SK-N-SH (cell line): Measurements from ENCODE around the gene BCL7C. TPM values are rescaled to one million over a fixed set of nuclear protein-coding genes. Genes with fewer than 3 reads are reported as not detected.
"Not testable (repeated sequence)": the region's sequence is repeated elsewhere in the genome, so short reads cannot be mapped to it uniquely, and the experiment has no call there.

Source experiments
- CTCF ChIA-PET: fragments of 300-600, 350-600 bp; formaldehyde crosslinking; extraction: SDS; loops from one replicate; lab custom pipeline; 2021; lab: Yijun Ruan, JAX
- POLR2A ChIA-PET: fragments of 350-600 bp; sonication (Branson Sonifier 250); formaldehyde crosslinking; extraction: SDS; loops from one replicate; lab custom pipeline; 2020; ENCODE audit warnings: antibody characterized with exemption, inconsistent platforms; lab: Yijun Ruan, JAX
- DNase-seq: peaks from one replicate; pipeline ENCODE4 v3.0.0; 2012
- H2AFZ ChIP-seq: fragments of 200-600 bp; sonication (generic); 2 replicates; pipeline ENCODE4 v1.8.1; 2016; ENCODE audit warnings: antibody characterized with exemption, mild to moderate bottlenecking, low read depth
- H3F3A ChIP-seq: fragments of 200-600 bp; sonication (generic); replicated peaks from 2 replicates; pipeline ENCODE3; 2016; ENCODE audit warnings: antibody characterized with exemption, mild to moderate bottlenecking; ENCODE audit not compliant: insufficient read depth
- H3K27ac ChIP-seq, 2 experiments: fragments of 200-500 bp in 1 of 2; fragments of 200-600 bp in 1 of 2; sonication (Bioruptor generic) in 1 of 2; sonication (generic), shearing (Covaris generic) in 1 of 2; 2 replicates each; pipeline versions ENCODE4 v1.5.1 to v1.6.1; 2014 to 2016; ENCODE audit warnings: low read depth in 2 of 2, inconsistent platforms in 1 of 2, low read length in 1 of 2, mild to moderate bottlenecking in 1 of 2, mixed read lengths in 1 of 2
- H3K27me3 ChIP-seq: fragments of 200-600 bp; sonication (generic), shearing (Covaris generic); 2 replicates; pipeline ENCODE4 v1.6.1; 2016; ENCODE audit warnings: mixed run types; ENCODE audit not compliant: insufficient read depth
- H3K36me3 ChIP-seq, 2 experiments: fragments of 200-500 bp in 1 of 2; fragments of 200-600 bp in 1 of 2; sonication (Bioruptor generic) in 1 of 2; sonication (generic) in 1 of 2; replicated peaks in 1 of 2; 2 replicates each; pipeline versions ENCODE3 to v1.5.1; 2014 to 2016; ENCODE audit warnings: low read length in 1 of 2, mild to moderate bottlenecking in 1 of 2; ENCODE audit not compliant: insufficient read depth in 2 of 2, control insufficient read depth in 1 of 2
- H3K4me1 ChIP-seq, 2 experiments: fragments of 200-500 bp in 1 of 2; fragments of 200-600 bp in 1 of 2; sonication (Bioruptor generic) in 1 of 2; sonication (generic), shearing (Covaris generic) in 1 of 2; 2 replicates each; pipeline versions ENCODE4 v1.5.1 to v1.6.1; 2014 to 2016; ENCODE audit warnings: low read depth in 1 of 2, low read length in 1 of 2, mixed run types in 1 of 2; ENCODE audit not compliant: insufficient read depth in 2 of 2, control insufficient read depth in 1 of 2
- H3K4me2 ChIP-seq: fragments of 200-600 bp; sonication (generic), shearing (Covaris generic); 2 replicates; pipeline ENCODE4 v1.6.1; 2017; ENCODE audit warnings: mixed run types
- H3K4me3 ChIP-seq, 2 experiments: fragments of 200-500 bp in 1 of 2; fragments of 200-600 bp in 1 of 2; sonication (Bioruptor generic) in 1 of 2; sonication (generic), shearing (Covaris generic) in 1 of 2; 2 replicates each; pipeline versions ENCODE4 v1.5.1 to v1.8.1; 2014 to 2016; ENCODE audit warnings: low read depth in 2 of 2, inconsistent platforms in 1 of 2, low read length in 1 of 2, mild to moderate bottlenecking in 1 of 2, mixed read lengths in 1 of 2, moderate library complexity in 1 of 2
- H3K79me2 ChIP-seq: fragments of 200-600 bp; sonication (generic); 2 replicates; pipeline ENCODE4 v1.8.1; 2017; ENCODE audit warnings: mild to moderate bottlenecking; ENCODE audit not compliant: insufficient read depth
- H3K9ac ChIP-seq: fragments of 200-600 bp; sonication (generic); 2 replicates; pipeline ENCODE4 v1.6.1; 2017; ENCODE audit warnings: mixed run types
- H3K9me2 ChIP-seq: fragments of 200-600 bp; sonication (generic); 2 replicates; pipeline ENCODE4 v1.6.1; 2017; ENCODE audit warnings: mixed run types
- H3K9me3 ChIP-seq: fragments of 200-600 bp; sonication (generic); 2 replicates; pipeline ENCODE4 v1.6.1; 2017; ENCODE audit warnings: mixed run types, mild to moderate bottlenecking, moderate library complexity
- H4K20me1 ChIP-seq: fragments of 200-600 bp; sonication (generic); 2 replicates; pipeline ENCODE4 v1.6.1; 2017; ENCODE audit warnings: mild to moderate bottlenecking, mixed run types; ENCODE audit not compliant: insufficient read depth
- ELF1 ChIP-seq: IDR thresholded peaks from 2 replicates; pipeline ENCODE4 v1.4.0; 2012
- EP300 ChIP-seq, 2 experiments: IDR thresholded peaks; 2 replicates each; pipeline versions ENCODE4 v1.4.0 to v1.6.1; 2012; ENCODE audit warnings: borderline replicate concordance in 1 of 2, low read depth in 1 of 2, low read length in 1 of 2
- FOXJ3 ChIP-seq: sonication (generic); formaldehyde crosslinking; IDR thresholded peaks from 2 replicates; pipeline ENCODE4 v1.5.1; 2020; ENCODE audit warnings: mild to moderate bottlenecking, missing genetic modification reagents
- GATA2 ChIP-seq: sonication (generic); formaldehyde crosslinking; IDR thresholded peaks from 2 replicates; pipeline ENCODE4 v1.5.0; 2020; ENCODE audit warnings: mild to moderate bottlenecking, missing genetic modification reagents
- RCOR1 ChIP-seq: fragments of 150-350 bp; IDR thresholded peaks from 2 replicates; pipeline ENCODE4 v1.6.1; 2017; ENCODE audit warnings: antibody characterized with exemption, low read length
- RFX5 ChIP-seq: IDR thresholded peaks from 2 replicates; pipeline ENCODE4 v1.6.1; 2012; ENCODE audit warnings: mild to moderate bottlenecking, improper control_type of control experiment, low read length
- RXRA ChIP-seq: IDR thresholded peaks from 2 replicates; pipeline ENCODE4 v1.4.0; 2012; ENCODE audit warnings: low read depth, mild to moderate bottlenecking, borderline replicate concordance
- SMC3 ChIP-seq: IDR thresholded peaks from 2 replicates; pipeline ENCODE4 v1.6.1; 2012; ENCODE audit warnings: low read depth, low read length, improper control_type of control experiment
- YY1 ChIP-seq: IDR thresholded peaks from 2 replicates; pipeline ENCODE4 v1.4.0; 2012; ENCODE audit warnings: low read depth, mild to moderate bottlenecking
- WGBS: methylation state at CpG from one replicate; pipeline ENCODE4 v1.1.6; 2017; ENCODE audit warnings: low lambda C conversion rate; 5-methylcytosine and 5-hydroxymethylcytosine counted together
- polyA plus RNA-seq, 3 experiments: library from polyadenylated mRNA; depleted of rRNA; stranded (reverse); fragments of >200 nt; gene quantifications; 2 replicates each; pipeline ENCODE4 v1.2.3, GENCODE V29; 2012
- TF ChIP-seq, protein P1 (sequence below): IDR thresholded peaks from 2 replicates; pipeline ENCODE4 v1.4.0; 2012; ENCODE audit warnings: low read depth
- TF ChIP-seq, protein P2 (sequence below): IDR thresholded peaks from 2 replicates; pipeline ENCODE4 v1.6.1; 2012; ENCODE audit warnings: mild to moderate bottlenecking, low read depth, low read length, moderate library complexity

Gene BCL7C
- polyA plus RNA-seq, 1 of the 3 experiments (the other 2 are of a cell fraction), result 56.3 TPM

DNA sequence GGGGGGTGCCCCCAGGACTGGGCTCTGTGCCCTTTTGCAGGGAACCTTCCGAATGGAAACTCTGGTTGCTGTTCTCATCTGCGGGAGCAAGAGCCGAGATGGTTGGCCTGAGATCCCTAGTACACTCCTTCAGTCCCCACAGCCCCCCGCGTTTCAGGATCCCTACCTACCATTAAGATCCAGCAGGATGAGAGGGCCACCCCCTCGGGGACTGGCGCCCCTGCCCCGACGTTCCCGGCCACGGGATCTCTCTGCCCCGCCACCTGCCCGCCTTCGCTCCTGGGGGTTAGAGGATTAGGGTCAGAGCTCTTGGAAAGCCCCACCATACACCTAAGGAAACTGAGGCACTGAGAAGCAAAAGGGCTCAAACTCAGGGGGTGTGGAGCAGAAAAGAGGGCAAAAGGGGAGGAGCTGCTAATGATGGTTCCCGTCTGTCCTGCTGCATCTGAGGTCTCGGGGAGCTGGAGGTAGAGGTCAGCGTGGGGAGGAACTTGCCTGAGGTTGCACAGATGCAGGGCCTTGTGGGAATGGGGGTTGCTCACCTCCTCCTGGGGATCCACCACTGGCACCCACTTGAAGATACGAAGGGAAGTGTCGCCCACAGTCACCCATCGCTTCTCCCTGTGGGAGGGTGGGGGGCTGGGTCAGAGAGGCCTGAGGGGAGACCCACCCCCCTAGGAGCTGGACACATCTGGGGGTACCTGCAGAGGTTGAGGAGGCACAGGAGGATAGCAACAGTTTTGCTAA is 1.0 kb downstream of the BCL7C start:
- peaks cover 31% of the 10 kb centered on the region for H3F3A ChIP-seq
- H4K20me1 ChIP-seq, result no peaks in the 10 kb centered on the region
- peak overlapping the region; percentile 75 to 88 for H3K4me3 ChIP-seq
- 87% methylated on average over 15 of the region's 20 CpGs for WGBS
- peak overlapping the region; percentile 71 to 77; a peak in 2 of 4 replicates for H3K27ac ChIP-seq
- CTCF ChIA-PET, result interaction anchor here (1.0 to 3.9 kb wide), 5 partner anchors 9 to 49 kb away, joined by 3 to 14 read pairs (median 5); no protein-coding TSS in a partner anchor
- peak overlapping the region; percentile 91 for H3K9ac ChIP-seq
- DNase-seq, result no peak
- TF ChIP-seq RXRA, result no peak
- TF ChIP-seq ELF1, result no peak
- no peak for TF ChIP-seq EP300 (IDR thresholded peaks at IDR 0.05; ENCODE audit: borderline replicate concordance in 1 of 2, low read depth in 1 of 2, low read length in 1 of 2)
- TF ChIP-seq, protein P1, sequence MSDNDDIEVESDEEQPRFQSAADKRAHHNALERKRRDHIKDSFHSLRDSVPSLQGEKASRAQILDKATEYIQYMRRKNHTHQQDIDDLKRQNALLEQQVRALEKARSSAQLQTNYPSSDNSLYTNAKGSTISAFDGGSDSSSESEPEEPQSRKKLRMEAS, result no peak
- no peak for TF ChIP-seq GATA2
- TF ChIP-seq YY1, result no peak
- no peak for TF ChIP-seq RCOR1
- TF ChIP-seq, protein P2, sequence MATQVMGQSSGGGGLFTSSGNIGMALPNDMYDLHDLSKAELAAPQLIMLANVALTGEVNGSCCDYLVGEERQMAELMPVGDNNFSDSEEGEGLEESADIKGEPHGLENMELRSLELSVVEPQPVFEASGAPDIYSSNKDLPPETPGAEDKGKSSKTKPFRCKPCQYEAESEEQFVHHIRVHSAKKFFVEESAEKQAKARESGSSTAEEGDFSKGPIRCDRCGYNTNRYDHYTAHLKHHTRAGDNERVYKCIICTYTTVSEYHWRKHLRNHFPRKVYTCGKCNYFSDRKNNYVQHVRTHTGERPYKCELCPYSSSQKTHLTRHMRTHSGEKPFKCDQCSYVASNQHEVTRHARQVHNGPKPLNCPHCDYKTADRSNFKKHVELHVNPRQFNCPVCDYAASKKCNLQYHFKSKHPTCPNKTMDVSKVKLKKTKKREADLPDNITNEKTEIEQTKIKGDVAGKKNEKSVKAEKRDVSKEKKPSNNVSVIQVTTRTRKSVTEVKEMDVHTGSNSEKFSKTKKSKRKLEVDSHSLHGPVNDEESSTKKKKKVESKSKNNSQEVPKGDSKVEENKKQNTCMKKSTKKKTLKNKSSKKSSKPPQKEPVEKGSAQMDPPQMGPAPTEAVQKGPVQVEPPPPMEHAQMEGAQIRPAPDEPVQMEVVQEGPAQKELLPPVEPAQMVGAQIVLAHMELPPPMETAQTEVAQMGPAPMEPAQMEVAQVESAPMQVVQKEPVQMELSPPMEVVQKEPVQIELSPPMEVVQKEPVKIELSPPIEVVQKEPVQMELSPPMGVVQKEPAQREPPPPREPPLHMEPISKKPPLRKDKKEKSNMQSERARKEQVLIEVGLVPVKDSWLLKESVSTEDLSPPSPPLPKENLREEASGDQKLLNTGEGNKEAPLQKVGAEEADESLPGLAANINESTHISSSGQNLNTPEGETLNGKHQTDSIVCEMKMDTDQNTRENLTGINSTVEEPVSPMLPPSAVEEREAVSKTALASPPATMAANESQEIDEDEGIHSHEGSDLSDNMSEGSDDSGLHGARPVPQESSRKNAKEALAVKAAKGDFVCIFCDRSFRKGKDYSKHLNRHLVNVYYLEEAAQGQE, result no peak
- TF ChIP-seq RFX5, result no peak
- no peak for TF ChIP-seq SMC3
- no peak for TF ChIP-seq FOXJ3 (CRISPR knock-in tag)
- peaks cover 12 to 29% of the 10 kb centered on the region in 2 experiments; a peak in 3 of 4 replicates for H3K4me1 ChIP-seq
- H3K9me2 ChIP-seq, result no peaks in the 10 kb centered on the region
- POLR2A ChIA-PET, result interaction anchor here (0.6 to 1.1 kb wide), 5 partner anchors 9 to 115 kb away, joined by 3 to 5 read pairs (median 3); no protein-coding TSS in a partner anchor
- H3K4me2 ChIP-seq, result peak overlapping the region; percentile 98
- H3K27me3 ChIP-seq, result no peaks in the 10 kb centered on the region
- H3K36me3 ChIP-seq, result peaks cover 12 to 34% of the 10 kb centered on the region in 2 experiments
- no peaks in the 10 kb centered on the region for H3K9me3 ChIP-seq
- H2AFZ ChIP-seq, result no peak overlapping the region
- H3K79me2 ChIP-seq, result peaks cover 43% of the 10 kb centered on the region

DNA sequence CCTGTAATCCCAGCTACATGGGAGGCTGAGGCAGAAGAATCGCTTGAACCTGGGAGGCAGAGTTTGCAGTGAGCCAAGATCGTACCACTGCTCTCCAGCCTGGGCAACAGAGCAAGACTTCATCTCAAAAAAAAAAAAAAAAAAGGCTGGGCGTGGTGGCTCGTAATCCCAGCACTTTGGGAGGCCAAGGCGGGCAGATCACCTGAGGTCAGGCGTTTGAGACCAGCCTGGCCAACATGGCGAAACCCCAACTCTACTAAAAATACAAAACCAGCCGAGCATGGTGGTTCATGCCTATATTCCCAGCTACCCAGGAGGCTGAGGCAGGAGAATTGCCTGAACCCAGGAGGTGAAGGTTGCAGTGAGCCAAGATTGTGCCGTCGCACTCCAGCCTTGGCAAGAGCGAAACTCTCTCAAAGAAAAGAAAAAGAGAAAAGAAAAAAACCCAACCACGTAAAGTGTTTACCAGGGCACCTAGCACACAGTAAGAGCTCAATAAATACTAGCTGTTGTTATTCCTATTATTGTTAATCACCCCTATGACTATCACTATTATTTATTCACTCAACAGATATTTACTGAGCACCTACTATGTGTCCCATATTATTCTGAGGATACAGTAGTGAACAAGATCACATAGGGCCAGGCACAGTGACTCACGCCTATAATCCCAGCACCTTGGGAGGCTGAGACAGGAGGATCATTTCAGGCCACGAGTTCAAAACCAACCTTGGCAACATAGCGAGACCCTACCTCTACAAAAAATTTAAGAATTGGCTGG is 2.6 kb downstream of the BCL7C start:
- H3K27me3 ChIP-seq, H3K4me2 ChIP-seq, H3K9me2 ChIP-seq, H3K9me3 ChIP-seq, POLR2A ChIA-PET, H3K4me3 ChIP-seq, DNase-seq, H4K20me1 ChIP-seq, H3K9ac ChIP-seq, H2AFZ ChIP-seq, H3K27ac ChIP-seq: not testable (repeated sequence)
- peaks cover 39% of the 10 kb centered on the region for H3K79me2 ChIP-seq
- CTCF ChIA-PET, result interaction anchor here (3.9 kb wide), 1 partner anchor 46 kb away, joined by 14 read pairs; no protein-coding TSS in a partner anchor
- WGBS, result 96% methylated on average over 15 of the region's 15 CpGs
- H3K36me3 ChIP-seq, result peaks cover 12 to 39% of the 10 kb centered on the region in 2 experiments
- peaks cover 11 to 27% of the 10 kb centered on the region in 2 experiments; a peak in 3 of 4 replicates for H3K4me1 ChIP-seq
- H3F3A ChIP-seq, result peaks cover 30% of the 10 kb centered on the region
